Effector memory CD8-positive, alpha-beta T cell (primary cell): ENCODE results near the gene CHRNB1.
A peak's percentile ranks its signal among the peaks of the same experiment; 100 is the strongest.
"Not testable (repeated sequence)": the region's sequence is repeated elsewhere in the genome, so short reads cannot be mapped to it uniquely, and the experiment has no call there.

Experiments used
- ATAC-seq: fragments of 150-1000 bp; cut with Tn5 transposase; replicated peaks from 2 replicates; pipeline ENCODE4 v1.10.0; 2021; ENCODE audit warnings: mild to moderate bottlenecking, moderate library complexity
- DNase-seq, 3 experiments: peaks; one replicate each; pipeline ENCODE4 v3.0.0; 2021
- H3K27ac Mint-ChIP-seq, 2 donors: one replicate each; pipeline ENCODE4 v1.8.0; 2022; ENCODE audit warnings: mild to moderate bottlenecking in 2 of 2, mixed read lengths in 2 of 2, moderate library complexity in 2 of 2
- H3K27me3 Mint-ChIP-seq, 2 donors: one replicate each; pipeline ENCODE4 v1.8.0; 2022; ENCODE audit warnings: mixed read lengths in 2 of 2
- H3K36me3 Mint-ChIP-seq: one replicate; pipeline ENCODE4 v1.8.0; 2022; ENCODE audit warnings: mild to moderate bottlenecking, moderate library complexity, mixed read lengths; ENCODE audit not compliant: insufficient read depth
- H3K4me1 Mint-ChIP-seq, 2 donors: one replicate each; pipeline ENCODE4 v1.8.0; 2022; ENCODE audit warnings: low read depth in 2 of 2, mixed read lengths in 2 of 2
- H3K4me3 Mint-ChIP-seq, 2 donors: one replicate each; pipeline ENCODE4 v1.8.0; 2022; ENCODE audit warnings: mild to moderate bottlenecking in 2 of 2, mixed read lengths in 2 of 2, moderate library complexity in 2 of 2
- H3K9me3 Mint-ChIP-seq, 2 donors: one replicate each; pipeline ENCODE4 v1.8.0; 2022; ENCODE audit warnings: mixed read lengths in 2 of 2

The CHRNB1 gene

GRCh38 chr17:7470457-7470973 lies 25.7 kb downstream of the CHRNB1 start:
- not testable (repeated sequence) for DNase-seq, ATAC-seq, H3K27me3 Mint-ChIP-seq, H3K9me3 Mint-ChIP-seq, H3K27ac Mint-ChIP-seq, H3K4me3 Mint-ChIP-seq
- peaks cover 26% of the 10 kb centered on the region for H3K36me3 Mint-ChIP-seq
- H3K4me1 Mint-ChIP-seq = peaks cover 19 to 28% of the 10 kb centered on the region in 2 donors

GRCh38 chr17:7471729-7472128 lies 26.9 kb downstream of the CHRNB1 start:
- H3K36me3 Mint-ChIP-seq = peaks cover 24% of the 10 kb centered on the region
- ATAC-seq (peak; percentile 21), DNase-seq (no peak)
- peaks cover 26 to 41% of the 10 kb centered on the region in 2 donors for H3K4me1 Mint-ChIP-seq
- no peaks in the 10 kb centered on the region for H3K9me3 Mint-ChIP-seq
- peak overlapping the region in 1 of 2 donors; percentile 85 for H3K27ac Mint-ChIP-seq
- no peaks in the 10 kb centered on the region for H3K27me3 Mint-ChIP-seq
- H3K4me3 Mint-ChIP-seq = peak overlapping the region in 1 of 2 donors; percentile 29

- DNase-seq, ATAC-seq, H3K27me3 Mint-ChIP-seq, H3K27ac Mint-ChIP-seq, H3K9me3 Mint-ChIP-seq: not testable (repeated sequence)
- Mint-ChIP-seq H3K4me3 (peak overlapping the region in 1 of 2 donors; percentile 21), H3K36me3 (peaks cover 32% of the 10 kb centered on the region), H3K4me1 (peaks cover 42 to 43% of the 10 kb centered on the region in 2 donors)
Observed at GRCh38 chr17:7474767-7475166, 29.9 kb downstream of the CHRNB1 start.

GRCh38 chr17:7475764-7476422 lies 31.0 kb downstream of the CHRNB1 start:
- Mint-ChIP-seq H3K36me3 (peaks cover 35% of the 10 kb centered on the region), H3K4me3 (peak overlapping the region; percentile 45 to 91), H3K27ac (peak overlapping the region; percentile 66 to 94), H3K4me1 (peaks cover 46 to 51% of the 10 kb centered on the region in 2 donors), H3K9me3 (no peaks in the 10 kb centered on the region), H3K27me3 (no peaks in the 10 kb centered on the region)
- ATAC-seq (no peak), DNase-seq (no peak)

GRCh38 chr17:7476494-7476893 lies 31.6 kb downstream of the CHRNB1 start:
- H3K4me1 Mint-ChIP-seq = peaks cover 46 to 50% of the 10 kb centered on the region in 2 donors

GRCh38 chr17:7476951-7477350 lies 32.1 kb downstream of the CHRNB1 start:
- H3K9me3 Mint-ChIP-seq = no peaks in the 10 kb centered on the region
- peaks cover 46 to 50% of the 10 kb centered on the region in 2 donors for H3K4me1 Mint-ChIP-seq
- H3K4me3 Mint-ChIP-seq = peak overlapping the region; percentile 88 to 91
- H3K27me3 Mint-ChIP-seq = no peaks in the 10 kb centered on the region
- H3K27ac Mint-ChIP-seq = peak overlapping the region; percentile 91 to 94
- ATAC-seq = no peak
- peaks cover 35% of the 10 kb centered on the region for H3K36me3 Mint-ChIP-seq
- no peak for DNase-seq

More at GRCh38 chr17:7476494-7476893, 31.6 kb downstream of the CHRNB1 start:
- ATAC-seq (no peak), DNase-seq (no peak)
- peak overlapping the region; percentile 66 to 94 for H3K27ac Mint-ChIP-seq
- H3K27me3 Mint-ChIP-seq = no peaks in the 10 kb centered on the region
- peak overlapping the region; percentile 45 to 91 for H3K4me3 Mint-ChIP-seq
- peaks cover 35% of the 10 kb centered on the region for H3K36me3 Mint-ChIP-seq
- no peaks in the 10 kb centered on the region for H3K9me3 Mint-ChIP-seq

- Mint-ChIP-seq H3K27ac (peak overlapping the region; percentile 91 to 94), H3K36me3 (peaks cover 35% of the 10 kb centered on the region), H3K4me1 (peaks cover 50 to 52% of the 10 kb centered on the region in 2 donors), H3K27me3 (no peaks in the 10 kb centered on the region), H3K9me3 (no peaks in the 10 kb centered on the region), H3K4me3 (peak overlapping the region; percentile 88 to 91)
- ATAC-seq (no peak), DNase-seq (peak in 1 of 3 experiments; percentile 27)
Observed at GRCh38 chr17:7477392-7478275, 32.8 kb downstream of the CHRNB1 start.

GRCh38 chr17:7478276-7479212 lies 33.7 kb downstream of the CHRNB1 start:
- no peaks in the 10 kb centered on the region for H3K9me3 Mint-ChIP-seq
- H3K4me1 Mint-ChIP-seq = peaks cover 58 to 59% of the 10 kb centered on the region in 2 donors
- DNase-seq (peak; percentile 73 to 77 (median 75)), ATAC-seq (peak; percentile 58)
- H3K27me3 Mint-ChIP-seq = no peaks in the 10 kb centered on the region
- H3K4me3 Mint-ChIP-seq = peak overlapping the region; percentile 88 to 91
- H3K27ac Mint-ChIP-seq = peak overlapping the region; percentile 91 to 94
- peaks cover 45% of the 10 kb centered on the region for H3K36me3 Mint-ChIP-seq

GRCh38 chr17:7479213-7480088 lies 34.6 kb downstream of the CHRNB1 start, which contains the start of gene ZBTB4:
Gene ZBTB4, minus strand, starts transcription at chr17:7479631. Its CDS starts 12,830 bp downstream, at chr17:7466801.
- Mint-ChIP-seq H3K27ac (peak within 1 kb of the TSS; percentile 91 to 94), H3K9me3 (no peaks in the 10 kb centered on the region), H3K27me3 (no peaks in the 10 kb centered on the region), H3K4me3 (peak within 1 kb of the TSS; percentile 88 to 91), H3K36me3 (peaks cover 54% of the 10 kb centered on the region), H3K4me1 (peaks cover 59 to 61% of the 10 kb centered on the region in 2 donors)
- DNase-seq (peak; percentile 60 to 67 (median 64)), ATAC-seq (peak; percentile 11)

GRCh38 chr17:7480089-7480384 lies 35.2 kb downstream of the CHRNB1 start:
- ATAC-seq = no peak
- Mint-ChIP-seq H3K27me3 (no peaks in the 10 kb centered on the region), H3K9me3 (no peaks in the 10 kb centered on the region), H3K4me1 (peaks cover 63 to 66% of the 10 kb centered on the region in 2 donors), H3K36me3 (peaks cover 54% of the 10 kb centered on the region), H3K4me3 (peak overlapping the region; percentile 88 to 91), H3K27ac (peak overlapping the region; percentile 84 to 94)
- DNase-seq = no peak

GRCh38 chr17:7481275-7481674 lies 36.4 kb downstream of the CHRNB1 start, which contains the start of gene SLC35G6:
Gene SLC35G6, plus strand, starts transcription at chr17:7481446. Its CDS starts 71 bp downstream, at chr17:7481517.
- not testable (repeated sequence) for H3K27me3 Mint-ChIP-seq, H3K9me3 Mint-ChIP-seq, ATAC-seq, DNase-seq
- H3K27ac Mint-ChIP-seq = peak within 1 kb of the TSS; percentile 84 to 94
- peaks cover 65 to 69% of the 10 kb centered on the region in 2 donors for H3K4me1 Mint-ChIP-seq
- peak within 1 kb of the TSS; percentile 91 to 99 for H3K4me3 Mint-ChIP-seq
- peaks cover 59% of the 10 kb centered on the region for H3K36me3 Mint-ChIP-seq
